ENCODE results near the gene TRMT44. TPM values are rescaled to one million over a fixed set of nuclear protein-coding genes. Genes with fewer than 3 reads are reported as not detected.

TRMT44 gene
- total RNA-seq, 1 experiment from 2014 or later = 8.7 TPM

- no peak for DNase-seq (ENCODE audit: low read depth)
Measured at GRCh38 chr4:8434251-8435073, 6.1 kb upstream of the TRMT44 start.

GRCh38 chr4:8435656-8436121, 4.9 kb upstream of the TRMT44 start:
- no peak for DNase-seq (ENCODE audit: low read depth)

DNA sequence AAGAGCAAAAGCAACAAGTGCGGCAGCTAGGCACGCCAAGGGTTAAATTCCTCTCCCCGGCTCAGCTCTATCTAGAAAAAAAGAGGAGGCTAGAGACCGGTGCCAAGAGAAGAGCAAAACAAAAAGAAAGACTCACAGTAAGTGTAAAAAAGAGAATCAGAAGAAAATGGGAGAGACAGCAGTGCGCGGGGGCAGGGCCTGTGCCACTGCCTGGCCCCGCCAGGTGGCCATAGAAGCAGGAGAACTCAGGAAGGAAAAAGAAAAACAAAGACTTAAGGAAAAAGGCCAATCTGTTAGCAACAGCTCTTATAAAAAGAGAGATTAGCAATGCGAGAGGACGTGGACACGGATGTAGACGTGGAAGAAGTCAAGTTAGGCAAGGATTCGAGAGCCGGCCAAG, 3.3 kb upstream of the TRMT44 start:
- DNase-seq (ENCODE audit: low read depth) = no peak

- DNase-seq (ENCODE audit: low read depth) = no peak
Measured at GRCh38 chr4:8438743-8439142, 1.8 kb upstream of the TRMT44 start.

DNA sequence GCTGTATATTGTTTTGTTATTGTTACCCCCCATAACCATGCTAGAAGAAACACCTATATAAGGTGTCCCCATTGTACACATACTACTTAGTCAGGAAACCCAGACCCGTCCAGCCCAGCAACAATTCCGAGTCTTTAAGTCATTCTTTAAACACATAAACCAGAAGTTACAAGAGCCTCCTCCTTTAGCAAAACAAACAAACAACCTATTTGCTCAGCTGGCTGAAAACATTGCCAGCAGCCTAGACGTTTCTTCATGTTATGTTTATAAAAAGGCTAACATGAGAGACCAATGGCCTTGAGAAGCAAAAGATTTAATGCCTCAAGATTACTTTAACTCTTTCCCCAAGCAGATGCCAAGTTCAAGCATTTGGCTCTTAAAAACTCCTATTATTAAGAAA, 1.4 kb upstream of the TRMT44 start:
- no peak for DNase-seq (ENCODE audit: low read depth)

GRCh38 chr4:8439914-8440491, 574 bp upstream of the TRMT44 start:
- DNase-seq (ENCODE audit: low read depth) = no peak

GRCh38 chr4:8441499-8442091, 1.0 kb downstream of the TRMT44 start:
- DNase-seq (ENCODE audit: low read depth) = no peak

GRCh38 chr4:8442596-8443358, 2.2 kb downstream of the TRMT44 start:
- no peak for DNase-seq (ENCODE audit: low read depth)

GRCh38 chr4:8443801-8444200, 3.2 kb downstream of the TRMT44 start:
- no peak for DNase-seq (ENCODE audit: low read depth)

GRCh38 chr4:8446122-8446521, 5.5 kb downstream of the TRMT44 start:
- no peak for DNase-seq (ENCODE audit: low read depth)

DNA sequence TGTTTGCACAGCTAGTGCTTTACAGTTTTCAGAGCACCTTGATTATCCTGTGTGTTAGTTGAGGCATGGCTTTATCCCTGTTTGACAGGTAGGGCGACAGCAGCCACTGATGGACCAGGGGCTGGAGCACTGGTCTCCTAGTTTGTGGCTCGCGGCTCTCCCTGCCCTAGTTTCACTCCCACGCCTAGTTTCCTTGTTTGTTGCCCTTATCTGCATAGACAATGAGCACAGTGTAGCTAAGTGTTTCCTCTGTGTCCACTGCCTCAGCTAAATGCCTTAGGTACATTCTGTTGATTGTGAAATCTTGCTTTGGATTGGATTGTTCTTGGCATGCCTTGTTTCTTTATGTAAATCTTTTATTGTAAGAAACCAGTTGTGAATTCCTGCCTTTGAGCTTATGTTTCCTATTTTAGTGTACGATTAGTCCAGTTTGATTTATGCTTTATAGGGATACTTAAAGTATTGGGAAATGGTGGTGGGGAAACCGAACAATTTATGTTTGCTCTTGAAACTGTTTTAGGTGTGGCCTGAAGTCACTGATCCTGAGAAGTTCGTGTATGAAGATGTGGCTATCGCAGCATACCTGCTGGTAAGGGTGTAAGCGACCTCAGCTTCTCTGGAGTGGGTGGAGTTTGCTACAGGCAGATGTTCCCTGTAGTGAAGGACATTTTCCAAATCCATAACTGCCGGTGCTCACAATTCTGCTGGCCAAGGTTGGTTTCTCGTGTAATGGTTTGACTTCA, 11.0 kb downstream of the TRMT44 start:
- DNase-seq (ENCODE audit: low read depth) = no peak

DNA sequence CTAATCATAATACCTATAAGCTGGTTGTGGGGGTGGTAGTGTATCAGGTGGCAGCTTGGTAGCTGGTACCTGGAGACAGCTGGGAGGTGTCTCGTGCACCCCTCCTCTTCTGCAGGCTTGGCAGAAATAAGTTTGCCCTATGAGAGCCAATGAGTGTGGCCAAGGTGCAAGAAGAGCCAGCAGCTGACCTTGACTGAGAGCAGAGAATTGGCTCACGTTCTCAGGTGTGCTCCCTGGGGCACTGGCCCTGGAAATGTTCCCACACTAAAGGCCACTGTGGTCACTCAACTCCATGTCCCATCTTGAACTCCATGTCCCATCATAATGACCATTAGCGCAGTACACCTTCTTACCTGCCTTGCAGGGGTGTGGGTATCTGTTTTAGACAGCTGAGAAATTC, 13.4 kb downstream of the TRMT44 start:
- DNase-seq (ENCODE audit: low read depth) = no peak

DNA sequence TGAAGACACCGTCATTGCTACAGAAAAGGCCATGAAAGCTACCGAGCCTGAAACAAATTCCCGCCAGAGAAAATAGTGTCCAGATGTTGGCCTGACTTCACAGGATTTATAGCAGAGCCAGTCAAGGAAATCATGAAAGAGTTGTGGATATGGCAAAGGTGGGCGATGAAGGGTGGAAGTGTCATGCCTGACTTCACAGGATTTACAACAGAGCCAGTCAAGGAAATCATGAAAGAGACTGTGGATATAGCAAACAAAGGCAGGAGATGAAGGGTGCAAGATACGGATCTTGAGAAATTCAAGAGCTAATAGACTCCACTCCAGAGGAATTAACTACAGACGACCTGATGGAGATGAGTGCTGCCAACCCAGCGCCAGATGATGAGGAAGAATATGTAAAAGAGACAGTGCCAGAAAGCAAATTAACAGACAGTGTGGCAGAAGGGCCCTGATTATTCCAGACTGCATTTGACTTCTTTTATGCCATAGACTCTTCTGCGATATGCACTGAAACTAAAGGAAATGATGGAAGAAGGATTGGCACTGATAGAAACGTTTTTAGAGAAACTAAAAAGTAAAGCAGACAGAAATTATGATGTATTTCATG, 17.2 kb downstream of the TRMT44 start:
- no peak for DNase-seq (ENCODE audit: low read depth)

GRCh38 chr4:8459867-8460445, 19.4 kb downstream of the TRMT44 start:
- DNase-seq (ENCODE audit: low read depth) = no peak

- DNase-seq (ENCODE audit: low read depth) = no peak
Measured at GRCh38 chr4:8461086-8461485, 20.5 kb downstream of the TRMT44 start.

- no peak for DNase-seq (ENCODE audit: low read depth)
Measured at GRCh38 chr4:8461616-8462015, 21.0 kb downstream of the TRMT44 start.

GRCh38 chr4:8463811-8464210, 23.2 kb downstream of the TRMT44 start:
- no peak for DNase-seq (ENCODE audit: low read depth)

GRCh38 chr4:8464381-8464780, 23.8 kb downstream of the TRMT44 start:
- no peak for DNase-seq (ENCODE audit: low read depth)

DNA sequence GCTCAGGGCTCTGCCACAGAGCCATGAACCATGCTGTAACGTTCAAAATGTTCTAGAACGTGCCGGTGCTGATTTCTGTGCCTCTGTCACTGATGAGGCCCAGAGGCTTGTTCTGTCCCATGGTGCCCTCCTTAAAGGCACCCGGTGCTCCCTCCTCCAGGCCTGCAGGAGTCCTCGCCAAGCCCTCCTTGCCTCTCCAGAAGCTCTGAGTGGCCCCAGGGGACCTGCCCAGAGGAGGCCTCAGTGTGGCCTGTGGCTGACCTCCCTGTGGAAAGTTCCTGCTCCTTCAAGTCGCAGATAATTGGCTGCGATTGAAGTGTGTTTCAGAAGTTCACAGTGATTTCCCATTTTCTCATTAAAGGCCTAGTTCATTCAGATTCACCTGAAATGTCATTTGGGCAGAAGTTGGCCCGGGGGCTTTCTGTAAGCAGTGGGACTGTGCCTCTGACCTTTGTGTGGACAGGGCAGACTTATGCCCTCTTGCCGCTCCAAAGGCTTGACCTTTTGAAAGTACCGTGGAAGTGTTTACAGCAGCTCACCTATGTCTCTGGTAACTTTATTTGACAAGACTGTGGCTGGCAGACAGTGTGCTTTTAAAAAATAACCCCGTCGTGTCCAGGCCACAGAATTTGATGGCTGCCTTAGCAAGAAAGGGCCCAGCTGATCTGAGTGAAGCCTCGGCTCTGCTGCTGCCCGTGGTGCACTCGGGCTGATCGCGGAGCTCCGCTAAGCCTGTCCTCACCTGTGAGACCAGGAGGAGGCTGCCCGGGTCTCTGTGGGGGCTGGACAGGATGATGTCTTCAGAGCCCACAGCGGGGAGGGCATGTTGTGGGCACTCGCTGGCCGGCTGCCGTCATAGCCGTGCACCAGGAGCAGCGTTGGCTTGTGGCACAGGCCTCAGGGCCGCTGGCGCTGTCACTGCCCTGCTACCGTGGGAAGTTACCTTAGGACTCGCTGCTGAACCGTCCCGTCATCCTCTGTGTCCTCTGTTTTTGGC, 25.3 kb downstream of the TRMT44 start:
- no peak for DNase-seq (ENCODE audit: low read depth)

DNA sequence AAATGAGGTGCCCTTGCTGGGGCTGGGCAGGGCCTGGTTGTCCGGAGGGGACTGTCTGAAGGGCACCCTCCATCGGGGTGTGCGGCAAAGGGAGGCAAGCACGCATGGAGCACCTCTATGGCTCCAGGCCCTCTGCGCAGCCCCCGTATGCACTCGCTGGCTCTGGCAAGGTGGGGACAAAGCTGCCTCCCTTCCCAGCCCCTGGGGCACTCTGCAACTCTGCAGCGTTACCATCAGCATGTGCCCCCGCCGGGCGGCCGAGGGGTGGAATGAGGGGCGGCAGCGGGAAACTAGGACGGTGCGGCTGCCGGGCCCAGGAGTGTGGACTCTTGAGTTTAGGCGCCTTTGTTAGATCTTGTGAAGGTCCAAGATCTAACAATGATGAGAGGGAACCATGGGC, 26.4 kb downstream of the TRMT44 start:
- DNase-seq (ENCODE audit: low read depth) = no peak

All from M059J (cell line).